GM19239 (cell line): Measurements from ENCODE around the gene BOD1L1.

ENCODE experiments used
- DNase-seq: peaks from one replicate; pipeline ENCODE4 v3.0.0; 2011; ENCODE audit warnings: low spot score; ENCODE audit not compliant: insufficient read length
- FAIRE-seq: peaks from 2 replicates; lab custom pipeline; 2011; peaks lifted over from hg19 to GRCh38; lab: Jason Lieb, UNC

The BOD1L1 gene

GRCh38 chr4:13541176-13541604 is 86.3 kb downstream of the BOD1L1 start:
- no peak for DNase-seq

GRCh38 chr4:13540446-13541175 is 86.9 kb downstream of the BOD1L1 start:
- FAIRE-seq: no peak
- no peak for DNase-seq

More at GRCh38 chr4:13541176-13541604, 86.3 kb downstream of the BOD1L1 start:
- no peak for FAIRE-seq

DNA sequence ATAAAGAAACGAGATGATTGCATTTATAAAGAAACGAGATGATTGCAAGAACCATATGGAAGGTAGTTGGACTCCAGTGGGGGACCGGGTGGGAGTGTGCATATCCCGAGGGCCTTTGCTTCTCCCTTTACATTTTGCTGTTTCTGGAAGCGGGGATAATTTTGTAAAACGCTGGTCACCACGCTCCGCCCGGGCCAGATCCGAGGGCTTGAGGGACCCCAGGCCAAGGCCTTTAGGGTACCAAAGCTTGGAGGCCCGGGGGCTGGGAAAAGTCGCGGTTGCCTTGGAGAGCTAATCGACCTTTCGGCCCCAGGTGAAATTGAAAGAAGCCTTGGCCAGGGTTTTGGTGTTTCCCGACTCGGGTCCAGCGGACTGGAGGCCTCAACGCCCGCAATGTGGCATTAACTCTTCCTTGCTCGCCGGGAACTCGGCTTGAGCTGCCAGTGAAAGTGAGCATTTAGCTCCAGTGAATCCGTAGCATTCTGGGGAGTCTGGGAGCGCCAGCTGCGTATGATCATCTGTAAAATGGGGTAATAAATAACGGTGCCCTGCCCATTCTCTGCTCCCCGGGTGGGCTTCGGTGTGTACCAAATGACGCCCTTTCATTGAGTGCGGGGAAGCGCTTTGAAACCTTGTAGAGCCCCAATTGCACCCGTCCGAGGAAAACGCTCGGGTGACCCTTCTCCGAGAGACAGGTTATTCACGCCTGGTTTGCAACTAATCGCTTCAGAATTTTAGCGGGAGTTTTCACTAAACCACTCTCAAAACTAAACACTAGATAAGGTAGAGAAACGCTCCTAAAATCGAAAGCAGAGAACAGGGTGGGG is 87.7 kb downstream of the BOD1L1 start:
- no peak for DNase-seq

GRCh38 chr4:13539047-13539618 is 88.4 kb downstream of the BOD1L1 start:
- DNase-seq (no peak), FAIRE-seq (no peak)

More for the DNA sequence above, 87.7 kb downstream of the BOD1L1 start:
- FAIRE-seq: no peak

DNA sequence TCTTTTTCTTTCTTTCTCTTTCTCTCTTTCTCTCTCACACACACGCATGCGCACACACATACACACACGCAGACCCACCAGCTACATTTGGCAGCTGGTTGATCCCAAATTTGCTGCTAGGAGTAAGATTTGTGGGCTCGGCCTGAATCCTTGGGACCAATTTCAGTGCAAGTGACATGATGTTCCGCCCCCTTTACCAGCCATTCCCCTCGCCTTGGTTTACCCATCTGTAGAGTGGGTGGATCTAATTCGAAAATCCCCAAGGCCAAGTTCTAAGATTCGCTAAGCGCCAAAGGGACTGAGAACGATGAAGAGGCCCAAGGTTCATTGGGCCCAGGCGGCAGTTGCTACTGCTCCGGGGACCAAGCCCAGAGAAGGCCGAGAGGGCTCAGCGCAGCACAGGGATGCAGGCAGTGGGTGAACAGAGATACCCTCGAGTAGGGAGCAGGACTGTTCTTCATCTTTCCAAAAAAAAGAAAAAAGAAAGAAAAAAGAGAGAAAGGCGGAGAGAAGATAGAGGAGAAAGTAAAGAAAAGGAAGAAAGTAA is 89.0 kb downstream of the BOD1L1 start:
- DNase-seq (no peak), FAIRE-seq (no peak)

DNA sequence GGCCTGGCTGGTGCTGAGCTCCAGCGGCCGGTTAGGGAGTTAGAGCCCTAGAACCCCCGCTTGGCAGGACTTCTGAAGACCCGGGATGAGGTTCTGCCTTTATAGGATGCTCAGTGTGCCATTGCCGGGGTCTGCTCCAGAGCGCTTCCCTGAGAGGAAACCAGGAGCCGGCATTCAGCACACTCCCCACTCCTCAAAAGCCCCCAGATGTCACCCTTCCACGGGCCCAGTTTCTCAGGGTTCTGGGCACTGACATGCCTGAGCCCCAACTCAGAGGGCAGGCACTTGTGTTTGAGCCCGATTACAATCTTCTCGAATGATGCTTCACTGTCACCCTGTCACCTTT is 89.7 kb downstream of the BOD1L1 start:
- DNase-seq: no peak
- no peak for FAIRE-seq

GRCh38 chr4:13537011-13537831 is 90.3 kb downstream of the BOD1L1 start:
- FAIRE-seq: no peak
- no peak for DNase-seq

- FAIRE-seq: no peak
- no peak for DNase-seq
Measured at GRCh38 chr4:13536607-13537006, 90.9 kb downstream of the BOD1L1 start.

GRCh38 chr4:13535708-13536361 is 91.7 kb downstream of the BOD1L1 start:
- FAIRE-seq: no peak
- DNase-seq: no peak

GRCh38 chr4:13535118-13535517 is 92.4 kb downstream of the BOD1L1 start:
- DNase-seq (no peak), FAIRE-seq (no peak)

DNA sequence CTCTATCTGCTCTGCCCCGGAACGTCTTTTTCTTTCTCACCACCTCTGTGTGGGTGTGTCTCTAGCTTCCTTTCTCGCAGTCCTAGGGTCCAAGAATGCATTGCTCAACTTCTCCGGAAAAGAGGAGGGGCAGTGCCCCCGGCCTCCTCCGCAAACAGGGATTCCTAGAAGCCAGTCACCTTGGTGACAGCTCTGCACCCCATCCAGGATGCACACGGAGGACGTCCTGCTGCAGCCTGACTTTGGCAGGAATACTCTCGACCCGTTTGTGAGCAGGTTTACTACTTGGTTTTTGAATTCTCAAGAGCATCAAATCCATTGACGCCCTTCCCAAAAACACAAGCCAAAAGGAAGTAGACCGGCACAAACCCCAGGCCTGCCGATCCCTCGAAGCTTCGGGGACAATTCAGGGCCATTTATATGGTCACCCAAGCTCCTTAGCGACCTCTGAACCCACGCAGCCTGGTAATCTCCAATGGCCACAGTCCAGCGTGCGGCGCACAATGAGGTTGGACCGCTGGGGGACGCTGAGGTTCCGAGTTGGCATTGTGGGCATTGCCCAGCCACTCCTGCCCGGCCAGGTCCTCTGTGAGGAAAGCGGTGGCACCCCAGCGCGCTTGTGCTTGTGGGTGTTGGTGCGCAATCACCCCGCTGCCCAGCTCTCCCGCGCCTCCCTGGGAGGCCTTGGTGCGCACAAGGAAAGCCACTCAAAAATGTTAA is 93.0 kb downstream of the BOD1L1 start:
- FAIRE-seq (no peak), DNase-seq (no peak)

GRCh38 chr4:13533670-13534343 is 93.7 kb downstream of the BOD1L1 start:
- no peak for FAIRE-seq
- no peak for DNase-seq

- DNase-seq (no peak), FAIRE-seq (no peak)
Measured at GRCh38 chr4:13531625-13531998, 95.9 kb downstream of the BOD1L1 start.

DNA sequence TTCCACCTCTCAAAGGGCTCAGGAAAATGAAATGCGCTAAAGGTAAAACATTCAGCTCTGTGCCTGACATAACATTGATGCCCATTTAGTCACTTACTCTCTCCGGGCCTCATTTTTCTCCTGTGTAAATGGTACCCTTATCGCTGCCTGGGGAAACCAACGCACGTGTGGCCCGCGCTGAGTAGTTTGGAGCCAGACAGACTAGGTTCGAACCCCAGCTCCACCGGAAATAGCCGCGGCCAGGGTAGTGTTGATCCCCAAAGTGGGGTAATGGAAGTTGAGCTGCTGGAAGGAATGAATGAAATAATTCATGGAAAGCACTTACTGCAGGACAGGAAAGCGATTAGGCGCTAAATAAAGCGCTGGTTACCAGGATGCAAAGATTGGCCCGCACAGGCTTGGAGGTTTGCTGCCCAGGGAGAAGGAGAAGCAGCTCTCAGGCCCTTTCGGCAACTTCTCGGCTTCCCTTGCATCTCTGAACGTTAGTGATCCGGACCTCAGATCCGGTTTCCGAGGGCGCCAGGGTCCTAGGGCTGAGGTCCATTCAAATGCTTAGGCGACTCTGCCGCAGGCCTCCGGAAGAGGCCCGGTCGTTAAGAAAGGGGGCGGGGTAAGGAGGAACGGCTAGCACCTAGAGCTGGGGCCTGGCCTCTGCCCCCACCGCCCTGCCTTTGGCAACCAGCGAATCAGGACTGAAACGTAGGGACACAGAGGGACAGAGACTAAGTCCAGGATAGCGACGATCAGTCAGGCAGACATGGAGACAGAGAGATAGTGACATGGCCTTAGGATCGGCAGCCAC is 96.5 kb downstream of the BOD1L1 start:
- FAIRE-seq (no peak), DNase-seq (no peak)

DNA sequence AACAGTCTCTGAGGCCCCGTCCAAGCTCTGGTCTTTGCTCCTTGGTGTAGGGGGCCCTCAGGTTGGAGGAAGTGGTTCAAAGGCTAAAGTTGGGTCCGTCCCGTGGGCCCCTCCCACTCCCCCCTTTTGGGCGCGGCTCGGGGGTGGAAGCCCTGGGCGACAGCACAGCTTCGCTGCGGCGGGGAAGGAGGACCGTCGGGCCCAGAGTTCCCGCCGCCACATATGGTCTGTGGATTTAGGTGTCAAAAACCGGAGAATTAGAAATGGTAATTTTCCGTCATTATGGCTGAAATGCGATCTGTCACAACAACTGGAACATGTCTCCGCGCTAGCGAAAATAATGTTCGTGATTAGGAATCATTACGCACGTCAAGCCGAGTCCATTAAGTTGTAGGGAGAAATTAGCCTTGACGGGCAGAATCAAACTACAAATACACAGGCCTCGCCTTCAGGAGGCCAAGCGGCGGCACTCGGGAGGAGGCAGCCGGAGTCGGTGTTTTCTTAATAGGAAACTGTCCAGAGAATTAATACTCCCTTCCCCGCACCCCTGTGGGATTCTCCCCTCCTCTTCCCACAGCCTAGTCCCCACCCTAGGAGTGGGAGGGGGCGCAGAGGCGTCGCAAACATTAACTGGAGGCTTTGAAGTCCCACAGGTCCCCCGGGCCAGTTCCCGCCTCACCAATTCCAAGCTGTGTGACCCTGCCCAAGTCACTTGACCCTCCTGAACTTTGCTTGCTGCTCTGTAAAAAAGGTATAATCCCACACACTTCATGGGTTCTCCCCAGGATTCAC is 98.2 kb downstream of the BOD1L1 start:
- DNase-seq: no peak
- FAIRE-seq: no peak

- FAIRE-seq: no peak
- DNase-seq: no peak
Measured at GRCh38 chr4:13528821-13529127, 98.8 kb downstream of the BOD1L1 start.
